Lower leg skin (tissue), 4 donors: ENCODE measurements around the gene MOCS1. TPM values are rescaled to one million over a fixed set of nuclear protein-coding genes. Genes with fewer than 3 reads are reported as not detected.

Experiments
- DNase-seq, 2 donors: peaks; one replicate each; pipeline ENCODE4 v3.0.0-alpha.2; 2019; ENCODE audit warnings: low spot score in 2 of 2
- H3K4me3 ChIP-seq: fragments of 200-600 bp; sonication (generic); 2 replicates; pipeline ENCODE4 v1.5.1; 2017; ENCODE audit warnings: mild to moderate bottlenecking, low read depth; ENCODE audit not compliant: poor library complexity, severe bottlenecking
- CTCF ChIP-seq, 3 donors: fragments of 450-650 bp; IDR thresholded peaks; one replicate each; pipeline ENCODE4 v1.5.1; 2016; ENCODE audit warnings: antibody characterized with exemption in 3 of 3, mild to moderate bottlenecking in 3 of 3, moderate library complexity in 2 of 3
- POLR2A ChIP-seq, 2 donors: fragments of 450-650 bp; IDR thresholded peaks; one replicate each; pipeline ENCODE4 v1.6.1; 2016 to 2017; ENCODE audit warnings: antibody characterized with exemption in 2 of 2, mild to moderate bottlenecking in 1 of 2, moderate library complexity in 1 of 2
- WGBS, 2 donors: methylation state at CpG; one replicate each; pipeline ENCODE4 v1.1.5; 2018; 5-methylcytosine and 5-hydroxymethylcytosine counted together
- intact Hi-C: fragments of 100-400 bp; cut with DNase I; formaldehyde crosslinking; loops from one replicate; pipeline ENCODE4 v1.15.0; 2023; ENCODE audit warnings: low total_unique reads
- total RNA-seq, 4 donors: library from RNA; depleted of rRNA; stranded (reverse); fragments of >200 nt; gene quantifications; one replicate each; pipeline ENCODE4 v1.1.0, GENCODE V29; 2016

Gene MOCS1
- total RNA-seq, 4 donors from 2014 or later: 4.8 to 18.7 (median 10.5) TPM

- intact Hi-C loops: no loop called here
- no peak for TF ChIP-seq CTCF (IDR thresholded peaks at IDR 0.05)
- TF ChIP-seq POLR2A (IDR thresholded peaks at IDR 0.05): no peak
- DNase-seq: peak in 1 of 2 donors; percentile 65
- whole genome bisulfite sequencing, 2 donors: 90 to 96% methylated on average over 12 of the region's 12 CpGs
- H3K4me3 ChIP-seq: no peak overlapping the region
Observed at GRCh38 chr6:39896701-39897100, 37.6 kb downstream of the MOCS1 start.

- H3K4me3 ChIP-seq: no peak overlapping the region
- DNase-seq: no peak
- WGBS, 2 donors: 82% methylated on average over 8 of the region's 8 CpGs
- intact Hi-C loops: no loop called here
- TF ChIP-seq CTCF (IDR thresholded peaks at IDR 0.05) (no peak), POLR2A (IDR thresholded peaks at IDR 0.05) (no peak)
Observed at GRCh38 chr6:39893286-39893685, 41.0 kb downstream of the MOCS1 start.

GRCh38 chr6:39892490-39893129, 41.7 kb downstream of the MOCS1 start:
- no peak overlapping the region for H3K4me3 ChIP-seq
- intact Hi-C loops: no loop called here
- 64 to 68% methylated on average over 2 of the region's 2 CpGs for WGBS, 2 donors
- no peak for DNase-seq
- TF ChIP-seq CTCF (IDR thresholded peaks at IDR 0.05) (peak in 1 of 3 donors; percentile 26), POLR2A (IDR thresholded peaks at IDR 0.05) (no peak)

- intact Hi-C loops: no loop called here
- H3K4me3 ChIP-seq: no peak overlapping the region
- TF ChIP-seq POLR2A (IDR thresholded peaks at IDR 0.05) (no peak), CTCF (IDR thresholded peaks at IDR 0.05) (no peak)
- DNase-seq: no peak
- 68 to 77% methylated on average over 4 of the region's 4 CpGs for WGBS, 2 donors
Observed at GRCh38 chr6:39891976-39892375, 42.3 kb downstream of the MOCS1 start.

- TF ChIP-seq CTCF (IDR thresholded peaks at IDR 0.05) (no peak), POLR2A (IDR thresholded peaks at IDR 0.05) (no peak)
- H3K4me3 ChIP-seq: no peak overlapping the region
- 89 to 92% methylated on average over 6 of the region's 6 CpGs for WGBS, 2 donors
- intact Hi-C loops: no loop called here
- DNase-seq: no peak
Observed at GRCh38 chr6:39891353-39891752, 42.9 kb downstream of the MOCS1 start.

GRCh38 chr6:39889229-39889628, 45.0 kb downstream of the MOCS1 start:
- intact Hi-C loops: no loop called here
- no peak for TF ChIP-seq POLR2A (IDR thresholded peaks at IDR 0.05)
- no peak for TF ChIP-seq CTCF (IDR thresholded peaks at IDR 0.05)
- H3K4me3 ChIP-seq: no peak overlapping the region
- DNase-seq: no peak
- 73 to 80% methylated on average over 2 of the region's 2 CpGs for WGBS, 2 donors
